ENCODE results near the gene LLPH.

GRCh38 chr12:66090157-66090556 lies 40.4 kb downstream of the LLPH start:
- TF ChIP-seq CTCF (IDR thresholded peaks at IDR 0.05; ENCODE audit: insufficient read depth, low read length, poor library complexity, severe bottlenecking) (no peak), EZH2phosphoT487 (conservative IDR thresholded peaks at IDR 0.05; ENCODE audit: low read length) (no peak)

Data from SU-DHL-6 (cell line).